Non-pigmented ciliary epithelial cell (primary cell): Measurements from ENCODE around the gene GCNT2.
"Not testable (repeated sequence)": the region's sequence is repeated elsewhere in the genome, so short reads cannot be mapped to it uniquely, and the experiment has no call there.

Source experiments
- DNase-seq: peaks from one replicate; pipeline ENCODE4 v3.0.0-alpha.2; 2010; ENCODE audit warnings: low read depth

The GCNT2 gene

DNA sequence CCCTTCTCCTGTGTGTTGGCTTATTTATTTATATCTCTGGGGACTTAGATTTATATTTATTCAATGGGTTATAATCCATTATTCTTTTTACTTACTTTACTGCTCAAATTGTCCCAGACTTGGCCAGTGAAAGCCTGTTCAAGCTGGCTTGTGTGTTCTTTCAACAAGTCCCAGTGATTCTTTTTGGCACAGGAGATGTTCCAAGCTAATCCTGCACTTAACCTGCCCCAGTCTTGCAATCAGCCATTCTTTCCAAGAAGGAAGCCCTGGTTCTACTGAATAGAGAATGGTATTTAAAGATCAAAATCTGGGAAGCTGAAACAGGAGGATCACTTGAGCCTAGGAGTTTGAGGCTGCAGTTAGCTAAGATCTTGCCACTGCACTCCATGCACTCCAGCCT lies 26.7 kb downstream of the GCNT2 start:
- DNase-seq: no peak

DNA sequence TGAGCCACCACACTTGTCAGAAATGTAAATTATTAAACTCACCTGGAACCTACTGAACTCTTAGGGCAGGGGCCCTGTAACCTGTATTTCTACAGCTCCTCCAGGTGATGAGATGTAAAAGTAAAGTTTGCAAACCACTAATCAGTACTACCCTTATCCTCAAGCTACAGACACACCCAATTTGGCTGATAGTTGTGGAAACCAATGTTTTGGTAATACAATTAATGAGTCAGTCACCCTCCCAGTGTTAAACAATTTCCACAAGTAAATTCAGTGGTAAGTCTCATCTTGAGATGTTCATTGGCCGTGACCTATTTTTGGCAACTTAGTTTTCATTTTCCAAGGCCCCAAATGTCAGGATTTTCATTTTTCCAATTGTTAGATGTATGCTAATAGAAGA lies 29.6 kb downstream of the GCNT2 start:
- DNase-seq: no peak

DNA sequence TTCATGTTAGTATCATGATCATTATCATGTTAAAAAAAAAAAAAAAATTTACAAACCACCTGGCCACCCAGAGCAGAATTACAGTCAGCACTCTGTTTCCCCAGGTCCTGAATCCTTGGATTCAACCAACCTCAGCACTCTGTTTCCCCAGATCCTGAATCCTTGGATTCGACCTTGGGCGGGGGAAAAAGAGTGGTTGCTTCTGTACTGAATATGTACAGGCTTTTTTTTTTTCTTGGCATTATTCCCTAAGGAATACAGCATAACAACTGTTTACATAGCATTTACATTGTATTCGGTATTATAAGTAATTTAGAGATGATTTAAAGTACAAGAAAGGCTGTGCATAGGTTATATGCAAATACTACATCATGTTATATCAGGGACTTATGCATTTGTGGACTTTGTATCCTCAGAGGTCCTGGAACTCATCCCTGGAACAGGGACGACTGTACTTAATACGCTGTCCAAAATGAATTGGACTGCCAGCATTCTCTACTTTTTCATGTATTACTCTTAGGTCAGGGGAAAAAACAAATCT lies 31.2 kb downstream of the GCNT2 start:
- no peak for DNase-seq

DNA sequence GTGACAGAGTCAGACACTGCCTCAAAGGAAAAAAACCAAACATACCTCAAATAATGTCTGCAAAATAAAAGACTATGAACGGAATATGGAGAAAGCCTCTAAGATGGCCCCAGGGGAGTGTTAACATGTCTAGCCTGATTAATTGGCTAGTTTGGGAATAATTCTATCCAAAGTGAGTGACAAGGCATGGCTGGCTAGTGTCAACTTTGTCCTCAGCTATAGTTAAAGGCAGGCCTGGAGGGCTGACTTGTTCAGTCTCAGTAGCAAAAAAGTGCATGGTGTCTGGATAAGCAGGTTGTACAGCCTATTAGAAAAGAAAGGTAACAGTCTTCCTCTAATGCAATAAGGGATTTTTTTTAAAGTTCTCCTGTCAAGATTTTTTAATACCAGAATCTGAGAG lies 32.7 kb downstream of the GCNT2 start:
- no peak for DNase-seq

DNA sequence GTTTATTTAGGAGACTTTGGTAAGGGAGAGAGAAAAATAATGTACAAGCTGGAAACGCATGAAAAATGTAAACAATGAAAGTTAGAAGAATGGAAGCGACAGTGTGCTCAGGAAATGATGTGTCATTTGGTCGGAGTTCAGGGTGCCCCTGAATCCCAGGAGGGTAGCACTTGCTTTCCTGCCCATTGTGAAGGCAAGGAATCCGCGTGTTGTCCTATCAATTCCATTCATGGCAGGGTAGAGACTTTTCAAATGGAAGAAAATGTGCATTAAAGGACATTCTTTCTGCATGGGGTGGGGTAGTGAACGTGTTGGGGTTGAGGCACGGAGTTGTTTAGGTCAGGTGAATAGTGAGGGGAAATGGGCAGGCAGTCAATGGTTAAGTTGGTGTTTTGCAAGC lies 33.7 kb downstream of the GCNT2 start:
- no peak for DNase-seq

DNA sequence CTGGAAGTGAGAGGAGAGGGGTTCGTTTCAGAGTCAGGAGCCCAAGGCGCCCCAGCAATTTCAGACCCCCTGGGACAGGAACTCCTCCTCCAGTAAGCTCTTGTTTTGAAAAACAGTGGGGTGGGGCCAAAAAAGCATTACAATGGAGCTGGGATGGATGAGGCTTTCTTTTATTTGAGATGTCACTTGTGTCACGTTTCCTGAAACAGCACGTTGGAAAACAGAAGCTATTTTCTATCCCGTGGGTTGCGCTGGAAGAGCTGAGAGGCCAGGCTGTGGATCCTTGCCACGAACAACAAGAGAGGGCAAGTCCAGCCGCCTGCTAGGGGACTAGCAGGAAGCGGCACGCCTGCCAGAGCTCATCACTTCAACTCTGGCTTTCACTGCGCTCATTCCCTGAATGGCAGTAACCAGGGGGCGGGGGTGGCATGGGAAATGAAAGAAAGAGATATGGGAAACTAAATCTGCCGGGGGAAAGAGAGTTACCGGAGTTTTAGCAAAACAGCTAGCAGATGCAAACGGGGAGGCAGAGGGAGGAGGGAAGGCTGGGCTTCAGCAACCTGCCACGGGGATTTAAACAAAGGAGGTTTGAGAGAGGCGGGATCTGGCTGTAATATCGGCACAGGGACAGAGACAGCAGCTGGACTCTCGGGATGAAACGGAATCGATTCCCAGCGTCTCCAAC lies 34.6 kb downstream of the GCNT2 start:
- DNase-seq: no peak

DNA sequence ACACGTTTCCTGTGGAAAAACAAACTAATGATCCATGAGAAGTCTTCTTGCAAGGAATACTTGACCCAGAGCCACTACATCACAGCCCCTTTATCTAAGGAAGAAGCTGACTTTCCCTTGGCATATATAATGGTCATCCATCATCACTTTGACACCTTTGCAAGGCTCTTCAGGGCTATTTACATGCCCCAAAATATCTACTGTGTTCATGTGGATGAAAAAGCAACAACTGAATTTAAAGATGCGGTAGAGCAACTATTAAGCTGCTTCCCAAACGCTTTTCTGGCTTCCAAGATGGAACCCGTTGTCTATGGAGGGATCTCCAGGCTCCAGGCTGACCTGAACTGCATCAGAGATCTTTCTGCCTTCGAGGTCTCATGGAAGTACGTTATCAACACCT lies 35.4 kb downstream of the GCNT2 start:
- no peak for DNase-seq

DNA sequence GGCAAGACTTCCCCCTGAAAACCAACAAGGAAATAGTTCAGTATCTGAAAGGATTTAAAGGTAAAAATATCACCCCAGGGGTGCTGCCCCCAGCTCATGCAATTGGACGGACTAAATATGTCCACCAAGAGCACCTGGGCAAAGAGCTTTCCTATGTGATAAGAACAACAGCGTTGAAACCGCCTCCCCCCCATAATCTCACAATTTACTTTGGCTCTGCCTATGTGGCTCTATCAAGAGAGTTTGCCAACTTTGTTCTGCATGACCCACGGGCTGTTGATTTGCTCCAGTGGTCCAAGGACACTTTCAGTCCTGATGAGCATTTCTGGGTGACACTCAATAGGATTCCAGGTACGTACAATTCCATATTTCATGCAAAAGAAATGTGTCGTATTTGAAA lies 35.8 kb downstream of the GCNT2 start:
- DNase-seq: no peak

DNA sequence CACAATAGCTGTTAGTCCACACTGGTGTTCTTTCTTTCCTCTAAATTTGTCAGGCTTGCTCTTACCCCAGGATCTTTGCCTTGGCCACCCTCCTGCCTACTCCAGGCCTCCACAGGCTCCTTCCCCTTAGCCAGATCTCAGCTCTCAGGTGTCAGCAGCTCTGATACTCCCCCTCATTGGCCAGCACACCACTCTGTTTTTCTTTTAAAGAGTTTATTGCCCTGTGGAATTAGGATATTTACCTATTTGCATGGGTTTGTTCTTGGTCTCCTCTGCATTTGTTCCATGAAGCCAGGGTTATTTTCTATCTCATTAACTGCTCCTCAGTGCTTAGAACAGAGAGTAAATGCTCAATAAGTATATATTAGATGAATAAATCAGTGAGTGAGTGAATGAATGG lies 36.8 kb downstream of the GCNT2 start:
- DNase-seq: no peak

DNA sequence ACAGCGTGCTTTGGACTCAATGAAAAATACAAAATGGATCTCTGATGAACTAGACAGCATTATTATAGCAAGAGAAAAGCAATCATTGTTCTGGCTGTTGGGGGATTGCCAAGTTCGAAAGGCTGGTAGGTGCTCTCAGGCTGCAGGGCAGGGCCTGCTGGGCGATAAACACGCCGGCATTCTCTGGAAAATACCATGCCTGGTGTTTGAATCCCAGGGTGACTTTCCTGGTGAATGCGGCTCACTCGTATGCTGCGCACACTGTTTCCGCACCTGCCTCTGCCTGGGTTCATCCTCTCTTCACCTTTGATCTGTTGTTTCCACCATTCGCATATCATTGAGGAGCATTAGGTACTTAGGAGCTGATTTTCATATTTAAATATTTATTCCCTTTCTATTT lies 37.4 kb downstream of the GCNT2 start:
- DNase-seq: no peak

DNA sequence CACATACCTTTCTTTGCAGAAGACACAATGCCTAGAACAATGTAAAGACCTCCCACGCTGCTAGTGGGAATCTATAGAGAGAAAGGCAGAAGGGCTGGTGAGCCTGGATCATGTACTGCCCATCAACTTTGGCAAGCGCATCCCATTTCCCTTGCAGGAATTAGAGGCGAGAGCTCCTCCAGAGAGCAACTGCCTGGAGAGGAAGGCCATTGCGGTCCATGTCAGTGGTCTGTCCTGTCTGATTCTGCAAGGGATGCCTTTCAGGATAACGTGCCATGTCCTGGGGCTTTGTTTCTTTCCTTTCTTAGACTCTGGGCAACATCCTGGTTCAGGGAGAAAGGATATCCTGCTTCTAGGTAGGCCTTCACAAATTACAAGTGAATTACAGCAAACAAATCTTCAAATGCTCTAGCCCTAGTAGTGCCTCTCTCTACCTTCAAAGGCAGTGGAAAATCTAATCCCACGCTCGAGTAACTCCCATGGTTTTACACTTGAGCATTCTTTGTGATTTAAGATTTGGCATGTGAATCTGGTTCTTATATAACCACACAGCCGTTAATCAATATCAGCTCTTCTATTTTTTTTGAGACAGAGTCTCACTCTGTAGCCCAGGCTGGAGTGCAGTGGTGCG lies 38.5 kb downstream of the GCNT2 start:
- DNase-seq: no peak

DNA sequence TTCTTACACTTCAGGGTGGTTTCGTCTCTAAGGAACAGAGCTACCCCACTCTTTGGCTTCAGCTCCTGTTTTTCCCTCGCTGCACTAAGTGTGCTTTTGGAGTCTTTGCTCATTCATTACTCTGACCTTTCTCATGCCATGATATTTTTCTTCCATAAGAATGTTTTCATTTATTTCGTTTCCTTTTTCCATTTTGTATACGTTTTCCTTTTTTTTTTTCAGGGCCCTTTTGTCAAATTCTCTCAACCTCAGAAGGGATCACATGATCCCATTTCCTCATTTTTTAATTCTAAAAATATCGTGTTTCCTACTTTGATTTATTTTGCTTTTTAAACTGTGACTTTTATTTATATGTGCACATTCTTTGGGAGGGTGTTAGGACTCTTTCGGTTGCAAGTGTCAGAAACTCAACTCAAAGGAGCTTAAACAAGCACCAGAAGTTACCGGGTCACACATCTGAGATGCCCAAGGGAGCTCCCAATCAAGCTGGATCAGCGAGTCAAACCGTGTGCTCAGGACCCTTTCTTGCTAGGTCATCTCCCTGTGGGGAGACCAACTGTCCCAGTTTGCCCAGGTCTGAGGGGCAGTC lies 40.6 kb downstream of the GCNT2 start:
- no peak for DNase-seq

DNA sequence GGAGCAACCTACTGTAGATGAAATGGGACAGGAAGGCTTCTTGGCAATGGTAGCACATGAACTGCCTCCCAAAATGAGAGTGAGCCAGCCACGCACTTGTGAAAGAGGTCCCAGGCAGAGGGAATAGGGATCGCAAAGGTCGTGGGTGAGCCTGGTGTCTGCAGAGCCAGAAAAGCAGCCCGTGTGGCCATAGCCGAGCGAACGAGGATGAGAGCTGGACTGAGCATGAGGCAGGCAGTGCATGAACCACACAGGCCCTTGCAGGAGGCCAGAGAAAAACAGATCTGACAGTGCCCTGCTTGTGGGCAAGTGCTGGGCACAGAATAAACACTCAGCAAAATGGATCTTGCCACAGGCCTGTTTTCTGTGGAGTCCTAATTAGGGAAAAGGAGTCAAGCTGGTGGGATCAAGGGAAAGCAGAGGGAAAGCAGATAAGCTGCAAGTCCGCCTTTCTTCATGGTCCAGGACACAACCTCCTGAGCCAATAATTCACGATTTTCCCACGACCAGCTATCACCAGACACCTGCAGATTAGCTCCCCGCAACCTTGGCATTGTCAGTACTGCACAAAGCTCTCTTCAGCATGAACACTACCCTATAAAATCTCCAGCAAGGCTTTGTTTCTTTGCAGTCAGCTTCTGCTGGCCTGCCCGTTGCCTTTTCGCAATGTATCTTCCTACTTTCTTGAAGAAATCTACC lies 44.0 kb downstream of the GCNT2 start:
- no peak for DNase-seq

DNA sequence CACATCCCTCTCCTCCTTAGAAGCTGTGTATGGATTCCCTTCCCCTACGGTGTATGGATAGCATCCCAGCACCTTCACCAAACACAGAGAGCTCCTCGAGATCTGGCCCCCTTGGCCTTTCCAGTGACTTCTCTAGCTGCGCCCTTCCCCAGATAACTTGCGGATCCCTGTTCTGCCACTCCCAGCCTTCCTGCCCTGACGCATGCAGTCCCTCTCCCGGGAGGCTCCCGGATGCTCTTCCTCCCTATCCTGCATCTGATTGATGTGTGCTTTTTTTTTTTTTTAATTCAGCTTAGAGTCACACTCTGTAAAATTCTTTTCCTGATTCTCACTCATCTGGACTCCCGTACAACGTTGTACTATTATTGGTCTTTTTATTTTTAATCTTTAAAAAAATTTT lies 44.8 kb downstream of the GCNT2 start:
- no peak for DNase-seq

DNA sequence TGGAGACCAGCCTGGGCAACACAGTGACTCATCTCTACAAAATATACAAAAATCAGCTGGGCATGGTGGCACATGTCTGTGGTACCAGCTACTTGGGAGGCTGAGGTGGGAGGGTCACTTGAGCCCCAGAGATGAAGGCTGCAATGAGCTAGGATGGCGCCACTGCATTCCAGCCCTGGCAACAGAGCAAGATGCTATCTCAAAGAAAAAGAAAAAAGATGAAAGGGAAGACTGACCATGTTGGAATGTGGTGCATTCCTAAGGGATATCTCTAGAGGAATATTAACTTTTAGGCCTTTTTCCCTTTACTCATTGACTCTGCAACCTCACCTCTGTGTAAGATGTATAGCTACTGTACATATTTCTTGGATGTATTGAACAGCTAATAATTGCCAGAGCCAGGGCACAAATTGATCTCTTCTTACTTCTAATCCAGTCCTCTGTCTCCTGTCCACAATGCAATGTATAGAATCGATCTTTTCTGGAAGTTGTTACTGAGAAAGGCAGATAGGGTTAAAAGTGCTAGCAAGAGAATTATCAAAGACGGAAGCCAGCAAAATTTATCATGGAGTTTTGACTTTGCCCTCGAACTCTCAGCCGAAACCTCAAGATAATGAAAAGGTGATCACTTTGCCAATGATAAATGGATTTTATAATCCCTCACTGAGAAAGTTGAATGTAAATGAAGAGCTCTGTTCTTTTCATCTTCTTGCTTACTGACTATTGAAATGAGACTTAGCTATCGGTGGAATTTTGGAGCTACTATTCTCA lies 46.3 kb downstream of the GCNT2 start:
- no peak for DNase-seq

DNA sequence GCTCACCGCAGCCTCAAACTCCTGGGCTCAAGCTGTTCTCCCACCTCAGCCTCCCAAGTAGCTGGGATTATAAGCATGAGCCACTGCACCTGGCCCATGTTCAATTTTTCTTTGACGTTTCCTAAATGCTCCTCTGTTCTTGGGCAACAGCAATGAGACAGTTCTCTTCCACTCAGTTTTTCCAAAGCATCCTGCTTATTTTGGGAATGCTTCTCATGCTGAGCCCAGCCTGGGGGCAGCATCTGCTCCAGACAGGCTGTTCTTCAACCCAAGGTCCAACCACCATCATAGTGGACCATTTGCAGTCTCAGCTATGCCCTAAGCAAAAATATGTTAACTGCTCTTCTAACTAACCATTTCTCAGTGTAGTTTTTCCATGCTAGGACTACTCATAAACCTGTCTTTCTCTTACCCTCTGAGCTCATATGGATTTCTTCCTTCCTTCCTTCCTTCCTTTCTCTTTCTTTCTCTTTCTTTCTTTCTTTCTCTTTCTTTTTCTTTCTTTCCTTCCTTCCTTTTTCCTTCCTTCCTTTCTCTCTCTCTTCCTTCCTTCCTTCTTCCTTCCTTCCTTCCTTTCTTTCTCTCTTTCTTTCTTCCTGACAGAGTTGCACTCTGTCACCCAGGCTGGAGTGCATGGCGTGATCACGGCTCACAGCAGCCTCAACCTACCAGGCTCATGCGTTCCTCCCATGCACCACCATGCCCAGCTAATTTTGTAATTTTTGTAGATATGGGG lies 48.4 kb downstream of the GCNT2 start:
- DNase-seq: no peak

DNA sequence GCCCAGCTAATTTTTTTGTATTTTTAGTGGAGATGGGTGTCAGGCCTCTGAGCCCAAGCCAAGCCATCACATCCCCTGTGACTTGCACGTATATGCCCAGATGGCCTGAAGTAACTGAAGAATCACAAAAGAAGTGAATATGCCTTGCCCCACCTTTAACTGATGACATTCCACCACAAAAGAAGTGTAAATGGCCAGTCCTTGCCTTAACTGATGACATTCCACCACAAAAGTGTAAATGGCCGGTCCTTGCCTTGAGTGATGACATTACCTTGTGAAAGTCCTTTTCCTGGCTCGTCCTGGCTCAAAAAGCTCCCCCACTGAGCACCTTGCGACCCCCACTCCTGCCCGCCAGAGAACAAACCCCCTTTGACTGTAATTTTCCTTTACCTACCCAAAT lies 54.4 kb downstream of the GCNT2 start:
- DNase-seq: not testable (repeated sequence)

DNA sequence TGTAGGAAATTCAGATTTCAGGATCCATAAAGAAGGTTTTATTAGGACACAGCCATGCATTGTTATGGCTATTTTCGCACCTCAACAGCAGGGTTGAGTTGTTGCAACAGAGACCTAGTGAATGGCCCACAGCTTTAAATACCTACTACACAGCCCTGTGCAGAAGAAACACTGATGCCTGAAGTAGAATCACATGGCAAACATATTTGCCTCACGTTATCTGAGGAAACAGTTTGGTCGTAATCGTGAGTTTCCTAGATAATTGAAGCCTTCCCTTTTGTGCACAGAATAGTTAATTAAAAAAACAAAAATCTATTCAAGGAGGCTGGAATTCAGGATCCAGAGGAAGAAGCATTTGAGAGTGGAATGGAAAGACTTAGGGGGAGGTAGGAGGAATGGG lies 55.1 kb downstream of the GCNT2 start:
- no peak for DNase-seq

DNA sequence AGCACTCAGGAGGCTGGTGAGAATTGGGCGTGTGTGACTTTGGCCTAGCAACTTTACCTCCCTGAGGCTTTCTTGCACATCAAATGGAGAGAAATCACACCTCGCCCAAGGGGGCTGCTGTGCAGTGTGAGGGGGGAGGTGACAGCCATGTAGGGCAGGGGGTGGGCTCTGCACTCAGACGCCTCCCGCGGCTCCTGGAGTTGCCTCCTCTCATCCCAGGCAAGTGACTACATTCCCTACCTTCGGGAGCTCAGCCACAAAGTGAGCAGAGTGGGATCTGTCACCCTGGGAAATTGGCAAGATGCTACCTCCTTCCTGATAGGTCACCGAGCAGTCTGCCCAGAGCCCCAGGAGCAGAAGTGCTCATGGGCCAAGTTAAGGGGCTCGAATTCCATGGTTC lies 56.0 kb downstream of the GCNT2 start:
- no peak for DNase-seq

DNA sequence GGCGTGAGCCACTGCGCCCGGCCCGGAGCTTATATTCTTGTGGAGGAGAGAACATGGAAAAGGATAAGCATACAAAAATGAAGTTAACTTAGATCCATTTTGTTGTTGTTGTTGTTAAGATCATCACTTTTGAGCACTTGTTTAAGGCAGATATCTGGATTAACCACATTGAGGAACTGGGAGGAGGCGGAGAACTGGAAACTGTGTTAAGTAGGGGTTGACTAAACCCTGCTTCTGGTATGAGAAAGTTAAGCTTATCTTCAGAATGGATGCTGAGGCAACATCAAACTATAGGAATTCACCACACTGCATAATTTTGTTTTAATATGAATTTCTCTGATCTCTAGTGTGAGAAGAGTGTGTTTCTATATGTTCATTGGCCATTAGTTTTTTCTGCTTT lies 57.6 kb downstream of the GCNT2 start:
- DNase-seq: no peak

DNA sequence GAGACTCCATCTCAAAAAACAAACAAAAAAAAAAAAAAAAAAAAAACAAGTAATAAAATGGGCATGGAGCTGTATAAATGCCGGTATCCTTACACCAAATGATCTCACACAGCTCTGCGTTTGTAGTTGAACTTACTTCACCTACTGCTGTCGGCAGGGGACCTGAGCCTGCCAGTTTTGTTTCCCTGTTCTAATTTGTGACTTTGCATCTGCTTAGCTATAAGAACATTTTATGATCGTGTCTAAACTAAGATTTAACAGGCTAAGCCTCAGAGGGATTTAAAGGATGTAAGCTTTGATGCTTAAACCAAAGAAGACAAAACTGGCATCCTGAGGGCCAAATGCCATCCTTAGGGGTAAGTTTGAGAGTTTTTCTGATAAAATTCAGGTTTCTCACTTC lies 58.7 kb downstream of the GCNT2 start:
- no peak for DNase-seq

DNA sequence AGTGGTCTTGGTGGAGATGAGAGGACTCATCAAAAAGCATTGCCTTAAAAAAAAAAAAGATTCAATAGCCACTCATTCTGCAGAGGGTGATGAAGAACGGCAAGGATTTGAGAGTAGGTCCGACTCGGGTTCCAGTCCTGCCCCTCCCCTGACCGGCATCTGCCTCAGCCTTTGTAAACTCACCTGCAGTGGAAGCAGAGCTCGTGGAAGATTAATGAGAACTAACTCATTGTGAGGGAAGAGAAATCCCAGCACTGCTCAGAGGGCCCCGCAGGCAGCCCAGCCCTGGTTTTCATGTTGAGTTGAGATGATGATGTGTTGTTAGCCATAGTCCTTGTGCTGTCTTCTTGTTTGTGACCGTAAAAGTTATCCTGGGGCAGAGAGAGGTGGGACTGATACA lies 59.4 kb downstream of the GCNT2 start:
- no peak for DNase-seq
